ENCODE measurements around the gene RSRC1.

- no peak for TF ChIP-seq EGR1 (IDR thresholded peaks at IDR 0.05; ENCODE audit: borderline replicate concordance, low read depth, low read length)
- no peak for TF ChIP-seq RFX5 (IDR thresholded peaks at IDR 0.05; ENCODE audit: borderline replicate concordance, low read depth, low read length)
- TF ChIP-seq USF2 (IDR thresholded peaks at IDR 0.05; ENCODE audit: low read length), result no peak
- TF ChIP-seq POLR2A (IDR thresholded peaks at IDR 0.05; ENCODE audit: control extremely low read depth in 1 of 2, low read depth in 2 of 2, low read length in 2 of 2), result no peak
- TF ChIP-seq, protein P1, sequence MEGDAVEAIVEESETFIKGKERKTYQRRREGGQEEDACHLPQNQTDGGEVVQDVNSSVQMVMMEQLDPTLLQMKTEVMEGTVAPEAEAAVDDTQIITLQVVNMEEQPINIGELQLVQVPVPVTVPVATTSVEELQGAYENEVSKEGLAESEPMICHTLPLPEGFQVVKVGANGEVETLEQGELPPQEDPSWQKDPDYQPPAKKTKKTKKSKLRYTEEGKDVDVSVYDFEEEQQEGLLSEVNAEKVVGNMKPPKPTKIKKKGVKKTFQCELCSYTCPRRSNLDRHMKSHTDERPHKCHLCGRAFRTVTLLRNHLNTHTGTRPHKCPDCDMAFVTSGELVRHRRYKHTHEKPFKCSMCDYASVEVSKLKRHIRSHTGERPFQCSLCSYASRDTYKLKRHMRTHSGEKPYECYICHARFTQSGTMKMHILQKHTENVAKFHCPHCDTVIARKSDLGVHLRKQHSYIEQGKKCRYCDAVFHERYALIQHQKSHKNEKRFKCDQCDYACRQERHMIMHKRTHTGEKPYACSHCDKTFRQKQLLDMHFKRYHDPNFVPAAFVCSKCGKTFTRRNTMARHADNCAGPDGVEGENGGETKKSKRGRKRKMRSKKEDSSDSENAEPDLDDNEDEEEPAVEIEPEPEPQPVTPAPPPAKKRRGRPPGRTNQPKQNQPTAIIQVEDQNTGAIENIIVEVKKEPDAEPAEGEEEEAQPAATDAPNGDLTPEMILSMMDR (IDR thresholded peaks at IDR 0.05; ENCODE audit: control extremely low read depth in 1 of 3, insufficient read depth in 1 of 3, low read depth in 1 of 3, low read length in 3 of 3), result no peak
- TF ChIP-seq JUND (IDR thresholded peaks at IDR 0.05; ENCODE audit: low read length), result no peak
- no peak for TF ChIP-seq CHD1 (IDR thresholded peaks at IDR 0.05; ENCODE audit: low read depth, low read length)
- TF ChIP-seq RNF2 (IDR thresholded peaks at IDR 0.05; ENCODE audit: borderline replicate concordance, low read depth, low read length, missing control alignments, poor library complexity, severe bottlenecking), result no peak
- TF ChIP-seq, protein P2, sequence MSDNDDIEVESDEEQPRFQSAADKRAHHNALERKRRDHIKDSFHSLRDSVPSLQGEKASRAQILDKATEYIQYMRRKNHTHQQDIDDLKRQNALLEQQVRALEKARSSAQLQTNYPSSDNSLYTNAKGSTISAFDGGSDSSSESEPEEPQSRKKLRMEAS (IDR thresholded peaks at IDR 0.05), result no peak
- no peak for TF ChIP-seq SUZ12 (IDR thresholded peaks at IDR 0.05; ENCODE audit: low read length)
- TF ChIP-seq PHF8 (conservative IDR thresholded peaks at IDR 0.05; ENCODE audit: low read depth, low read length), result no peak
- no peak for TF ChIP-seq TAF1 (IDR thresholded peaks at IDR 0.05; ENCODE audit: low read depth, low read length)
These were observed 116.5 kb downstream of the RSRC1 start for GRCh38 chr3:158226429-158226828.

Data from H1 (cell line).